B cell (primary cell): Measurements from ENCODE around the gene L3MBTL1. TPM values are rescaled to one million over a fixed set of nuclear protein-coding genes. Genes with fewer than 3 reads are reported as not detected.

ENCODE experiments used
- ATAC-seq: fragments of 200-7000 bp; cut with Tn5 transposase; one replicate; pipeline ENCODE4 v1.10.0; 2021; ENCODE audit warnings: low read depth, mild to moderate bottlenecking, moderate number of reproducible peaks, moderate library complexity
- CTCF ChIA-PET: fragments of 350-600 bp; sonication (Branson Sonifier 250); formaldehyde crosslinking; loops from one replicate; lab custom pipeline; 2021; ENCODE audit warnings: antibody characterized with exemption, inconsistent platforms; lab: Charles Lee
- POLR2A ChIA-PET: fragments of 350-600 bp; sonication (Branson Sonifier 250); formaldehyde crosslinking; loops from one replicate; lab custom pipeline; 2021; ENCODE audit warnings: antibody characterized with exemption; lab: Charles Lee
- DNase-seq: peaks from one replicate; pipeline ENCODE4 v3.0.0; 2013
- H2AFZ ChIP-seq: 2 replicates; pipeline ENCODE4 v1.6.1; 2012; ENCODE audit warnings: mild to moderate bottlenecking, low read depth, low read length; ENCODE audit not compliant: insufficient read depth, poor library complexity, severe bottlenecking
- H3K27ac ChIP-seq, 2 donors: 1 replicate in 1 of 2; 2 replicates in 1 of 2; pipeline ENCODE4 v1.5.1; 2012 to 2013; ENCODE audit warnings: low read length in 2 of 2, mild to moderate bottlenecking in 2 of 2, moderate library complexity in 1 of 2
- H3K27me3 ChIP-seq, 4 experiments: fragments of 200-600 bp in 1 of 4; sonication (generic) in 1 of 4; replicated peaks in 1 of 4; 1 replicate in 2 of 4; 2 replicates in 2 of 4; pipeline versions ENCODE4 v1.6.1 to v1.7.0; 2013 to 2016; ENCODE audit warnings: low read length in 3 of 4, mild to moderate bottlenecking in 2 of 4, mixed read lengths in 1 of 4, moderate library complexity in 1 of 4; ENCODE audit not compliant: insufficient read depth in 4 of 4, control insufficient read depth in 3 of 4; ENCODE audit errors: control extremely low read depth in 1 of 4
- H3K36me3 ChIP-seq, 2 experiments: replicated peaks in 1 of 2; 1 replicate in 1 of 2; 2 replicates in 1 of 2; pipeline versions ENCODE4 v1.6.1 to v1.7.1; 2013; ENCODE audit warnings: low read length in 1 of 2; ENCODE audit not compliant: insufficient read depth in 2 of 2, control insufficient read depth in 1 of 2; ENCODE audit errors: control extremely low read depth in 1 of 2, extremely low read depth in 1 of 2
- H3K4me1 ChIP-seq, 2 donors: fragments of 200-600 bp in 1 of 2; sonication (generic) in 1 of 2; 1 replicate in 1 of 2; 2 replicates in 1 of 2; pipeline versions ENCODE4 v1.5.1 to v1.6.1; 2013 to 2017; ENCODE audit warnings: low read length in 2 of 2; ENCODE audit not compliant: control insufficient read depth in 2 of 2, insufficient read depth in 2 of 2
- H3K4me2 ChIP-seq: replicated peaks from 2 replicates; pipeline ENCODE3; 2012; ENCODE audit warnings: mild to moderate bottlenecking, low read depth, low read length; ENCODE audit not compliant: poor library complexity, severe bottlenecking
- H3K4me3 ChIP-seq, 5 experiments: fragments of 200-600 bp in 1 of 5; sonication (generic) in 1 of 5; 1 replicate in 3 of 5; 2 replicates in 2 of 5; pipeline versions ENCODE4 v1.5.1 to v1.7.0; 2011 to 2016; ENCODE audit warnings: low read length in 4 of 5, mild to moderate bottlenecking in 4 of 5, low read depth in 2 of 5, control low read depth in 1 of 5, moderate library complexity in 1 of 5; ENCODE audit not compliant: insufficient read depth in 1 of 5; ENCODE audit errors: control extremely low read depth in 1 of 5, extremely low read depth in 1 of 5
- H3K79me2 ChIP-seq: fragments of 200-600 bp; sonication (generic); one replicate; pipeline ENCODE4 v1.6.0; 2016; ENCODE audit warnings: low read length; ENCODE audit not compliant: control insufficient read depth, insufficient read depth
- H3K9ac ChIP-seq: fragments of 200-600 bp; sonication (generic); 2 replicates; pipeline ENCODE4 v1.6.1; 2017; ENCODE audit warnings: mild to moderate bottlenecking, low read length, moderate library complexity
- H3K9me3 ChIP-seq, 3 donors: one replicate each; pipeline versions ENCODE4 v1.6.1 to v1.7.1; 2013; ENCODE audit warnings: low read length in 2 of 3; ENCODE audit not compliant: control insufficient read depth in 2 of 3, insufficient read depth in 1 of 3; ENCODE audit errors: control extremely low read depth in 1 of 3
- H4K20me1 ChIP-seq: 2 replicates; pipeline ENCODE4 v1.6.0; 2012; ENCODE audit warnings: mild to moderate bottlenecking, low read length; ENCODE audit not compliant: insufficient read depth, control insufficient read depth, poor library complexity, severe bottlenecking
- H3K27ac Mint-ChIP-seq: one replicate; pipeline ENCODE4 v1.8.0; 2021; ENCODE audit warnings: mixed read lengths
- H3K27me3 Mint-ChIP-seq: one replicate; pipeline ENCODE4 v1.8.0; 2021; ENCODE audit warnings: mixed read lengths
- H3K4me1 Mint-ChIP-seq: one replicate; pipeline ENCODE4 v1.8.0; 2021; ENCODE audit warnings: mixed read lengths
- H3K4me3 Mint-ChIP-seq: one replicate; pipeline ENCODE4 v1.8.0; 2021; ENCODE audit warnings: mixed read lengths
- H3K9me3 Mint-ChIP-seq: one replicate; pipeline ENCODE4 v1.8.0; 2022; ENCODE audit warnings: mixed read lengths; ENCODE audit not compliant: insufficient read depth
- EZH2 ChIP-seq: IDR thresholded peaks from 2 replicates; pipeline ENCODE4 v1.6.1; 2012; ENCODE audit warnings: borderline replicate concordance, low read depth, mild to moderate bottlenecking, moderate library complexity, low read length; ENCODE audit not compliant: insufficient read depth, poor library complexity, severe bottlenecking
- WGBS: methylation state at CpG from one replicate; pipeline ENCODE4 v1.1.5; 2013; ENCODE audit warnings: missing lambda C conversion rate; ENCODE audit not compliant: insufficient coverage; 5-methylcytosine and 5-hydroxymethylcytosine counted together
- intact Hi-C: fragments of 100-400 bp; cut with micrococcal nuclease; formaldehyde crosslinking; loops from one replicate; pipeline ENCODE4 v1.10.0; 2022
- polyA plus RNA-seq: library from polyadenylated mRNA; depleted of rRNA; stranded (reverse); fragments of >200 nt; gene quantifications from 2 replicates; pipeline ENCODE4 v1.2.3, GENCODE V29; 2012
- total RNA-seq, 2 donors: library from RNA; stranded (reverse); fragments of 120-200 nt in 1 of 2; gene quantifications; 1 replicate in 1 of 2; 2 replicates in 1 of 2; pipeline versions ENCODE4 v1.2.3 to v1.2.4, GENCODE V29; 2013 to 2022
- TF ChIP-seq, protein P1 (sequence below): fragments of 200-600 bp; IDR thresholded peaks from one replicate; pipeline ENCODE4 v1.8.0; 2022; ENCODE audit warnings: antibody characterized with exemption, mild to moderate bottlenecking

The L3MBTL1 gene
- total and polyA plus RNA-seq, 2 donors (not counting 1 experiment from before 2014, with no cell fraction given): 15.6 to 31.4 TPM

DNA sequence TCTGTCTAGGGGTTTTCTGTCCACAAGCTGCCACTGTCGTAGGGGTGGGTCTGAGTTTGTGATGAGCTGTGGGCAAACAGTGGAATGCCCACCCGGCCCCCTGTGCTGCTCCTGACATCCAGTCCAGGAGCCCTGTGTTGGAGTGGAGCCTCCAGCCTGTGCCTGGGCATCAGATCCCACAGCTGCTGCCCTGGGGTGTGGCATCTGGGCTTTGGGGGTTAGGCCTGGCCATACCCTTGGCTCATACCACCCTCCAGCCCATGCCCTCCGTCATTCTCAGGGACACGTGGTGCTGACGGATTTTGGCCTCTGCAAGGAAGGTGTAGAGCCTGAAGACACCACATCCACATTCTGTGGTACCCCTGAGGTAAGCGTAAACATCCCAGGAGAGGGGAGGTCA, 64.3 kb downstream of the L3MBTL1 start:
- no peak overlapping the region for H3K4me3 Mint-ChIP-seq
- no peaks in the 10 kb centered on the region for H3K27me3 ChIP-seq
- H3K4me1 ChIP-seq: no peaks in the 10 kb centered on the region
- no peaks in the 10 kb centered on the region for H3K79me2 ChIP-seq
- ChIA-PET POLR2A (no interaction called here), CTCF (interaction anchor here (1.8 kb wide), 1 partner anchor 121 kb away, joined by 6 read pairs; no protein-coding TSS in a partner anchor)
- H2AFZ ChIP-seq: no peak overlapping the region
- ATAC-seq (no peak), DNase-seq (no peak)
- no peaks in the 10 kb centered on the region for H3K9me3 Mint-ChIP-seq
- no peak for TF ChIP-seq EZH2
- TF ChIP-seq, protein P1, sequence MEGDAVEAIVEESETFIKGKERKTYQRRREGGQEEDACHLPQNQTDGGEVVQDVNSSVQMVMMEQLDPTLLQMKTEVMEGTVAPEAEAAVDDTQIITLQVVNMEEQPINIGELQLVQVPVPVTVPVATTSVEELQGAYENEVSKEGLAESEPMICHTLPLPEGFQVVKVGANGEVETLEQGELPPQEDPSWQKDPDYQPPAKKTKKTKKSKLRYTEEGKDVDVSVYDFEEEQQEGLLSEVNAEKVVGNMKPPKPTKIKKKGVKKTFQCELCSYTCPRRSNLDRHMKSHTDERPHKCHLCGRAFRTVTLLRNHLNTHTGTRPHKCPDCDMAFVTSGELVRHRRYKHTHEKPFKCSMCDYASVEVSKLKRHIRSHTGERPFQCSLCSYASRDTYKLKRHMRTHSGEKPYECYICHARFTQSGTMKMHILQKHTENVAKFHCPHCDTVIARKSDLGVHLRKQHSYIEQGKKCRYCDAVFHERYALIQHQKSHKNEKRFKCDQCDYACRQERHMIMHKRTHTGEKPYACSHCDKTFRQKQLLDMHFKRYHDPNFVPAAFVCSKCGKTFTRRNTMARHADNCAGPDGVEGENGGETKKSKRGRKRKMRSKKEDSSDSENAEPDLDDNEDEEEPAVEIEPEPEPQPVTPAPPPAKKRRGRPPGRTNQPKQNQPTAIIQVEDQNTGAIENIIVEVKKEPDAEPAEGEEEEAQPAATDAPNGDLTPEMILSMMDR: no peak
- H3K4me2 ChIP-seq: no peak overlapping the region
- H4K20me1 ChIP-seq: no peaks in the 10 kb centered on the region
- no peak overlapping the region for H3K9ac ChIP-seq
- H3K36me3 ChIP-seq: no peaks in the 10 kb centered on the region
- H3K27me3 Mint-ChIP-seq: no peaks in the 10 kb centered on the region
- no peak overlapping the region for H3K27ac ChIP-seq
- H3K4me3 ChIP-seq: no peak overlapping the region
- no peaks in the 10 kb centered on the region for H3K4me1 Mint-ChIP-seq
- H3K27ac Mint-ChIP-seq: no peak overlapping the region
- intact Hi-C loops: no loop called here
- no peaks in the 10 kb centered on the region for H3K9me3 ChIP-seq
- WGBS: 93% methylated on average over 3 of the region's 6 CpGs

DNA sequence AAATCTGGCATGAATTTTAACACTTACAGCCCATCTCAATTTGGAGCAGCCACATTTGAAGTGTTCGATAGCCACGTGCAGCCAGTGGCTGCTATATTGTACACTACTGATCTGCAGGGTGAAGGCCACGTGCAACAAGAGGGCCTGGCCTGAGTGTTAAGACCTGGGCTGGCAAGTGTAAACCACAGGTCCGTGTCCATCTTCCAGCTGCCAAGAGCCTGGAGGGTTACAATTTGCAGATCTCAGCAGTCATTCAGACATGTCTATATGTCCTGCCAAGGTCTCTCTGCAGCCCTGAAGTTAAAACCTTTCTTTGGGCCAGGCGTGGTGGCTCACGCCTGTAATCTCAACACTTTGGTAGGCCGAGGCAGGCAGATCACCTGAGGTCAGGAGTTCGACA, 65.4 kb downstream of the L3MBTL1 start:
- no peaks in the 10 kb centered on the region for H3K27me3 Mint-ChIP-seq
- Histone ChIP-seq H3K36me3 (no peaks in the 10 kb centered on the region), H3K9me3 (no peaks in the 10 kb centered on the region), H3K4me1 (no peaks in the 10 kb centered on the region), H2AFZ (no peak overlapping the region), H4K20me1 (no peaks in the 10 kb centered on the region), H3K27ac (no peak overlapping the region), H3K27me3 (no peaks in the 10 kb centered on the region), H3K4me2 (no peak overlapping the region), H3K79me2 (no peaks in the 10 kb centered on the region), H3K9ac (no peak overlapping the region), H3K4me3 (no peak overlapping the region)
- TF ChIP-seq EZH2: no peak
- TF ChIP-seq, protein P1: no peak
- WGBS: 95% methylated on average over 8 of the region's 8 CpGs
- intact Hi-C loops: no loop called here
- ATAC-seq (no peak), DNase-seq (no peak)
- H3K27ac Mint-ChIP-seq: no peak overlapping the region
- no peaks in the 10 kb centered on the region for H3K9me3 Mint-ChIP-seq
- no peak overlapping the region for H3K4me3 Mint-ChIP-seq
- CTCF ChIA-PET: interaction anchor here (0.7 to 1.8 kb wide), 2 partner anchors 96 to 120 kb away, joined by 4 to 6 read pairs; no protein-coding TSS in a partner anchor
- POLR2A ChIA-PET: no interaction called here
- no peaks in the 10 kb centered on the region for H3K4me1 Mint-ChIP-seq
